IgD-negative memory B cell (primary cell): ENCODE results near the gene C12orf60. TPM values are rescaled to one million over a fixed set of nuclear protein-coding genes. Genes with fewer than 3 reads are reported as not detected.
A peak's percentile ranks its signal among the peaks of the same experiment; 100 is the strongest.
"Not testable (repeated sequence)": the region's sequence is repeated elsewhere in the genome, so short reads cannot be mapped to it uniquely, and the experiment has no call there.

ENCODE experiments used
- H3K27ac Mint-ChIP-seq, 3 donors: one replicate each; pipeline ENCODE4 v1.8.0; 2020 to 2022; ENCODE audit warnings: mild to moderate bottlenecking in 3 of 3, mixed read lengths in 3 of 3, moderate library complexity in 1 of 3
- H3K27me3 Mint-ChIP-seq: one replicate; pipeline ENCODE4 v1.8.0; 2021; ENCODE audit warnings: mixed read lengths
- H3K36me3 Mint-ChIP-seq: one replicate; pipeline ENCODE4 v1.8.0; 2020; ENCODE audit warnings: mild to moderate bottlenecking, mixed read lengths
- H3K4me1 Mint-ChIP-seq, 3 donors: one replicate each; pipeline ENCODE4 v1.8.0; 2020 to 2022; ENCODE audit warnings: mixed read lengths in 3 of 3, mild to moderate bottlenecking in 1 of 3
- H3K4me3 Mint-ChIP-seq, 4 donors: one replicate each; pipeline ENCODE4 v1.8.0; 2020 to 2022; ENCODE audit warnings: mild to moderate bottlenecking in 4 of 4, mixed read lengths in 4 of 4, moderate library complexity in 3 of 4
- H3K9me3 Mint-ChIP-seq, 3 donors: one replicate each; pipeline ENCODE4 v1.8.0; 2020 to 2021; ENCODE audit warnings: mixed read lengths in 3 of 3, mild to moderate bottlenecking in 1 of 3
- polyA plus RNA-seq: library from polyadenylated mRNA; unstranded; fragments of 300-500 nt; fragmentation: Illumina TruSeq; gene quantifications from one replicate; pipeline ENCODE4 v1.2.3, GENCODE V29; 2021

C12orf60 gene
- polyA plus RNA-seq: 0.70 TPM

DNA sequence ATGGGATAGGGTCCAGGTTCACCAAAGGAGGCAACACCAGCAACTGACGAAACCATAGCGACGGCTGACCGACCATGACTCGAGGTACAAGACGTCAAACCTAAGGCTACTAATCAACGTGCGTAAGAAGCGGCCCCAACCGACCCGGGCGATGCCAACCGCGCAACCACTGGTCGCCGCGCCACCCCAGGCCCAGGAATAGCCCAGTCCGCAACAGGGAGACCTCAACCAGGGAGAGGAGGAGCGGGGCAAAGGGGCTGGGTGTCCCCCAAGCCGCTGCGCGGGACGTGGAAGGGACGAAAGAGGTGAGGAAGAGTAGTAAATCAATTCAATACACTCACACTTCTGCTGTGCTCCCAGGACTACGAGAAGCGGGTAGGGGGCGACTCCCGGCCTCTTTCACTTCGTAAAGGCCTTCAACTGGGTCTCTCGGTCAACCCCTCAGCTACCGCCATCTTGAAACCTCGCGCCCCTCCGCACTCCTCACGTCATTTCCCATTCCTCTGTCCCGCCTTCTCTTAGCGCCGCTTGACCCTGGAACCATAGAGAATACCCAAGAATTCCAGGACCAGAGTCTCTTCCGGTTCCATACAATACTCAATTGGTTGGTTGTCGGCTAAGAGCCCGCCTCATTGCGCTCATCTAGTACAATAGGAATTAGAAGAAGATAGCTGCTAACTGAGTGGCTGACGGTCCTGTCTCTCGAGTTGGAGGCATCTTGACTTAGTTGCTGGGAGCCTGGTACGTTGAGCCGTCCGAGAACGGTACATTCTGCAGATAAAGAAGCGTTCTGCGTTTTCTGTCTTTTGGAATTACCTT lies at the start of gene C12orf60, which contains the start of gene WBP11:
TSS of gene C12orf60 (plus strand) at position 660 of the 819 bp plus-strand sequence. CDS start 19,266 bp downstream, outside the sequence.
TSS of gene WBP11 (minus strand) at position 468 of the 819 bp plus-strand sequence. CDS start 2,095 bp downstream, outside the sequence.
- Mint-ChIP-seq H3K27me3 (no peaks in the 10 kb centered on the region), H3K4me1 (peaks cover 11 to 22% (median 21%) of the 10 kb centered on the region in 3 donors), H3K27ac (no peak within 1 kb of the TSS), H3K36me3 (no peaks in the 10 kb centered on the region), H3K9me3 (no peaks in the 10 kb centered on the region), H3K4me3 (no peak within 1 kb of the TSS)

DNA sequence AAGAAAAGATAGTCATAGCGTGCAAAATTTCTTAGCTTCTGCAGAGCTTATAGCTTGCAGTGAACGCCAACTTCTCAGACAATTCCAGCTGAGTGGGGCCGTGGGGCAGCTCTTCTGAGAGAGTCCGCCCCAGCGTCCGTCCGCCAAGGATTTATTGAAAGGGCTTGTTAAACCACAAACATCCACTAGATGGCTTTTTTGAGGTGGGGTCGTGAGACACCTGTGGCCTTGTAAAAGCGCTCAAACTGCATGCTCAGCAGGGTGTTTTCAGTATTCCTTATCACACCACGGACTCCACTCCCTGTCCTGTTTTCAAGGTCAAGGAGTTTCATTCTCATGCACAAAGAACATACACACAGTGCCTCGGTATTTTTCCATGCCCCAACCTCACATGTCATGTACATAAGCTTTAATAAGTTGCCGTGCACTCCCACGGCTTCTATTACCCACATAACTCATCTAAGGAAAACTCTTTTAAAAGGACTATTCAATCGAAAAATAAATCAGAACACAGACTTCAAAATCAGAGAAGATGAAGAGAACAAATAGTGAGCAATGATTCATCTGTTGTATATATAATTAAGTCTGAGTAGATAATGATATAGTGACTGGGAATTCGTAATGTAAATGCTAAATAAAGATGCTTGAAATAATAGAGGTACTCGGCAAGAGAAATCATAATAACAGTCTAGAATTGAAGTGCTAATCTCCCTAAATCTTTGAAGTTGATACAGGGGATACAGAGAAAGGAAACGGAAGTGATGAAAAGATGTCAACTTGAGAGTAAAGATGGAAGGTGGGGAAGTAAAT lies 46.9 kb upstream of the C12orf60 start:
- Mint-ChIP-seq H3K27me3 (no peaks in the 10 kb centered on the region), H3K4me1 (peaks cover 3 to 14% (median 9%) of the 10 kb centered on the region in 3 donors), H3K9me3 (peaks cover 3 to 6% (median 5%) of the 10 kb centered on the region in 3 donors), H3K36me3 (peaks cover 10% of the 10 kb centered on the region), H3K27ac (no peak overlapping the region), H3K4me3 (no peak overlapping the region)

DNA sequence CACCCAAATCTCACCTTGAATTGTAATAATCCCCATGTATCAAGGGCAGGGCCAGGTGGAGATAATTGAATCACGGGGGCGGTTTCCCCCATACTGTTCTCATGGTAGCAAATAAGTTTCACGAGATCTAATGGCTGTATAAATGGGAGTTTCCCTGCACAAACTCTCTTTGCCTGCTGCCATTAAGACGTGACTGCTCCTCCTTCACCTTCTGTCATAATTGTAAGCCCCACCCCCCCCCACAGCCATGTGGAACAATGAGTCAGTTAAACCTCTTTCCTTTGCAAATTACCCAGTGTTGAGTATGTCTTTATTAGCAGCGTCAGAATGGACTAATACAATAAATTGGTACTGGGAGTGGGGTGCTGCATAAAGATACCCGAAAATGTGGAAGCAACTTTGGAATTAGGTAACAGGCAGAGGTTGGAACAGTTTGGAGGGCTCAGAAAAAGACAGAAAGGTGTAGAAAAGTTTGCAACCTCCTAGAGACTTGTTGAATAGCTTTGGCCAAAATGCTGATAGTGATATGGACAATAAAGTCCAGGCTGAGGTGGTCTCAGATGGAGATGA lies 43.7 kb upstream of the C12orf60 start:
- peaks cover 6 to 12% (median 10%) of the 10 kb centered on the region in 3 donors for H3K4me1 Mint-ChIP-seq

DNA sequence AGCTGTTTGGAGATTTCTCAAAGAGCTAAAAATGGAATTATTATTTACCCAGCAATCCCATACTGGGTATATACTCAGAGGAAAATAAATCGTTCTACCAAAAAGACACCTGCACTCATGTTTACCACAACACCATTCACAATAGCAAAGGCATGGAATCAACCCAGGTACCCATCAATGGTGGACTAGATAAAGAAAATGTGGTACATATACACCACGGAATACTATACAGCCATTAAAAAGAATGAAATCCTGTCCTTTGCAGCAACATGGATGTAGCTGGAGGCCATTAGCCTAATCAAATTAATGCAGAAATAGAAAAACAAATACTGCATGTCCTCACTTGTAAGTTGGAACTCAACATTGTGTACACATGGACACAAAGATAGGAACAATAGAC lies 38.1 kb upstream of the C12orf60 start:
- no peaks in the 10 kb centered on the region for H3K27me3 Mint-ChIP-seq

More for the DNA sequence above, 43.7 kb upstream of the C12orf60 start:
- H3K27ac Mint-ChIP-seq, H3K4me3 Mint-ChIP-seq, H3K27me3 Mint-ChIP-seq: not testable (repeated sequence)
- peaks cover 22% of the 10 kb centered on the region for H3K36me3 Mint-ChIP-seq
- H3K9me3 Mint-ChIP-seq: peaks cover 3 to 16% (median 5%) of the 10 kb centered on the region in 3 donors

DNA sequence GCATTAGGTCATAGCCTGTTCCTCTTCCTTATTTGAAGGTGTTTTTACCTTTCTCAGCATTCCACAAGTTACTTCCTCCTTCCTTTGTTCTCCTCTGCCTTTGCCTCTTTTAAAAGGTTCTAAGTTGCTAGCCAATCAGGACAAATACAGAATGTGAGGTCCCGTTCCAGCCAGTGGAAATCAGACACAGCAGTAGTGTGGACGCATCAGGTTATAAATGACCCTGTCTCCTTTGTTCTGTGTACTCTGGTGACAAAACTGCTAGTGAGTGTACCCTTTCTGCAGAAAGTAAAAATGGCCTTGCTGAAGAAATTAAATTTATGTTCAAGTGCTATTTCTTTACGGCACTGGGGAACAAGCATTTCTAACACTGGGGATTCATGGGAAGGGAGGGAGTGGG lies 37.5 kb upstream of the C12orf60 start:
- Mint-ChIP-seq H3K9me3 (peaks cover 1 to 23% (median 3%) of the 10 kb centered on the region in 3 donors), H3K36me3 (peaks cover 33% of the 10 kb centered on the region), H3K4me3 (peak overlapping the region in 1 of 4 donors; percentile 47), H3K4me1 (peaks cover 13 to 28% (median 27%) of the 10 kb centered on the region in 3 donors), H3K27ac (peak overlapping the region in 1 of 3 donors; percentile 50)
- H3K27me3 Mint-ChIP-seq: not testable (repeated sequence)

More for the DNA sequence above, 38.1 kb upstream of the C12orf60 start:
- Mint-ChIP-seq H3K27ac (peak overlapping the region in 1 of 3 donors; percentile 50), H3K4me3 (peak overlapping the region in 1 of 4 donors; percentile 47), H3K4me1 (peaks cover 9 to 27% (median 27%) of the 10 kb centered on the region in 3 donors), H3K9me3 (peaks cover 1 to 23% (median 2%) of the 10 kb centered on the region in 3 donors), H3K36me3 (peaks cover 33% of the 10 kb centered on the region)

DNA sequence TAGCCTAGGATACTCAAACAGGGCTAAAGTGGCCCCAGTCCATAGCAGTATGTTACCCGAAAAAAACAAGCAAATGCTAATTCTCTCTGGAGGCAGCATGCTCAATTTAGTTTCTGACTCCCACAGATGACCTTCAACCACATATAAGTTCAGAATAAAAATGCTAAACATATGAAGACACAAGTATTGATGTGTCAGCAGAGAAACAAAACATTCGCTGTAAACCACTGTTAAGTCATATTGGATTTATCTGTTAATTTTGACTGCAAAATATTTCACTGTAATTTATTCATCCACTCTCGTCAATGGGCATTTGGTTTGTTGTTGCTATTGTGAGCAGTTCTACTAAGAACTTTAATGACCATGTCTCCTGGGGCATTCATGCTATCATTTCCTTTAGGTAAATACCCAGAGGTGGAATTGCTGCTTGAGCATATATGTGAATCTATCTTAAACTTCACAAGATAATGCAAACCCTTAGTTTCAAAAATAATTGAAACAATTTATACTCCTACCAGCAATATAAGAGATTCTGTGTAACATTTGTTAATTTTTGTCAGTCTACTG lies 36.7 kb upstream of the C12orf60 start:
- H3K4me3 Mint-ChIP-seq: peak overlapping the region in 3 of 4 donors; percentile 33 to 76 (median 65)
- peak overlapping the region; percentile 64 to 84 (median 82) for H3K27ac Mint-ChIP-seq
- H3K9me3 Mint-ChIP-seq: peaks cover 1 to 22% (median 3%) of the 10 kb centered on the region in 3 donors
- peaks cover 16 to 34% (median 31%) of the 10 kb centered on the region in 3 donors for H3K4me1 Mint-ChIP-seq
- H3K36me3 Mint-ChIP-seq: peaks cover 29% of the 10 kb centered on the region
- H3K27me3 Mint-ChIP-seq: no peaks in the 10 kb centered on the region

DNA sequence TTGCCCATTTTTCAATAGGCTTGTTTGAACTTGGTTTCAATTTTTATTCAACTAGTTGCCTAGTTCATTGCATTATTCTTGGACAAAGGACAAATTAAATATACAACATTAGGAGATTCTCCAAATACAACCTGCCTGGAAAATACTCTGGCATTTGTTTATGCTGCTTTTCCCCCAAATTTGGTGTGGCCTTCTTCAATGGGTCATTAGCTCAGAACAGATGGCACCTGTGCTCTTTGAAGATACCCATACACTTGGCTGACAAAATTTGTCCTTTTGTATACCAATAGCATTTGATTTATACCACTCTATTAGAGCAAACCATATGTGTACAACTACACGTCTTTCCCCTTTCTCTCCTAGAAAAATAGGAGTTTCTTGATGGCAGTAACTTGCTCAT lies 35.9 kb upstream of the C12orf60 start:
- H3K4me1 Mint-ChIP-seq: peaks cover 16 to 35% (median 34%) of the 10 kb centered on the region in 3 donors
- H3K9me3 Mint-ChIP-seq: peaks cover 1 to 13% (median 3%) of the 10 kb centered on the region in 3 donors
- no peaks in the 10 kb centered on the region for H3K27me3 Mint-ChIP-seq
- peak overlapping the region in 3 of 4 donors; percentile 45 to 99 (median 99) for H3K4me3 Mint-ChIP-seq
- peaks cover 22% of the 10 kb centered on the region for H3K36me3 Mint-ChIP-seq
- peak overlapping the region in 1 of 3 donors; percentile 53 for H3K27ac Mint-ChIP-seq

- peaks cover 20% of the 10 kb centered on the region for H3K36me3 Mint-ChIP-seq
- peaks cover 1 to 13% (median 3%) of the 10 kb centered on the region in 3 donors for H3K9me3 Mint-ChIP-seq
- H3K27ac Mint-ChIP-seq: peak overlapping the region; percentile 91 to 100 (median 99)
- H3K4me1 Mint-ChIP-seq: peaks cover 18 to 34% (median 33%) of the 10 kb centered on the region in 3 donors
- peak overlapping the region; percentile 89 to 99 (median 99) for H3K4me3 Mint-ChIP-seq
- no peaks in the 10 kb centered on the region for H3K27me3 Mint-ChIP-seq
These were observed 34.6 kb upstream of the C12orf60 start for GRCh38 chr12:14768823-14769405.

DNA sequence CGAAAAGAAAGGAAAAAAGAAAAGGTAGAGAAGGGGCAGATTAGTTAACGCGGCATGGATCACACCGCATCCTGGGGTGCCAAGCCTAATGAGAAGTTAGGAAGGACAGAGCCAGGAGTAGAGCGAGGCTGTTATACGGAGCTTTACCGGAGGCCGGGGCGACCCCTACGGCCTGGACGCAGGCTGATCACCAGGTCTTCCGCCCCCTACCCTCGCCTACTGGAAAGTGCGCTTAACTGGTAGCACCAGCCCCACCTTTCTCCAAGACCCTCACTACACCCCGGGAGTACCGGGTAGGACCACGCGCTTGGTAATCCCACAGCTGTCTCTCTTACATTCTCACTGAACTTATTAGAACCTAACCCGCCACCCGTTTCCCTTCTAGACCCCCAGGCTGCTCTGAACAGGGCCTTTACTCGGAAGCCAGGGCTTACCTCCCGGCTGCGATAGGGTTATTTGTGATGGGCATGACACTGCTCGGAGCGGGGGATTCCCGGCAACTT lies 34.0 kb upstream of the C12orf60 start:
- H3K4me3 Mint-ChIP-seq: peak overlapping the region; percentile 89 to 99 (median 99)
- no peaks in the 10 kb centered on the region for H3K27me3 Mint-ChIP-seq
- H3K9me3 Mint-ChIP-seq: peaks cover 1 to 13% (median 3%) of the 10 kb centered on the region in 3 donors
- peak overlapping the region; percentile 91 to 100 (median 99) for H3K27ac Mint-ChIP-seq
- H3K4me1 Mint-ChIP-seq: peaks cover 24 to 40% (median 37%) of the 10 kb centered on the region in 3 donors
- peaks cover 20% of the 10 kb centered on the region for H3K36me3 Mint-ChIP-seq

DNA sequence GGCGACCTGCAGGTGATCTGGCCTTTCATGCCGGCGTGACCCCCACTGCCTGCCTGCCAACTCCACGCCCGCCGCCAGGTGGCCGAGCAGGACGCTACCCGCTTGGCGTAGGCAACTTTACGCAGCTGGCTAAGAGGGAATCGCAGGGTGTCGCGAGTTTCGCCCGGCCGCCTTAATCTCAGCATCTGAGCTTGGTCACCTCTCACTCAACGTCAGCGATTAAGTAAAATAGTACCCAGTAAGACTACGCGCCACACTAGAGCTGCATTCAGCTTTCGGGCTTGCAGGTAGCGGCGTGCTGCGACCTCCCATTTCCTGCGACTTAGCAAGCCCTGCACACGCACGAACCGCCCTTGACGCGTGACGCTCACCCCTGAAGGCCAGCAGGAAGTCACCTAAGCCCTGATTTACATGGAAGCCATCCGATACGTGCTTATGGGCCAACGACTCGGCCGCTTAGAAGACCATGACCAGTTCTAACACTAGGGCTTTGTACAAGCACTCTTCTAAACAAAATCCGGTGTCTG lies 33.4 kb upstream of the C12orf60 start:
- Mint-ChIP-seq H3K4me1 (peaks cover 25 to 43% (median 41%) of the 10 kb centered on the region in 3 donors), H3K27ac (peak overlapping the region; percentile 91 to 100 (median 99)), H3K36me3 (peaks cover 19% of the 10 kb centered on the region), H3K4me3 (peak overlapping the region; percentile 89 to 99 (median 99)), H3K9me3 (peaks cover 1 to 13% (median 3%) of the 10 kb centered on the region in 3 donors), H3K27me3 (no peaks in the 10 kb centered on the region)

- Mint-ChIP-seq H3K27me3 (no peaks in the 10 kb centered on the region), H3K4me1 (peaks cover 31 to 47% (median 44%) of the 10 kb centered on the region in 3 donors), H3K27ac (peak overlapping the region; percentile 91 to 100 (median 99)), H3K36me3 (peaks cover 15% of the 10 kb centered on the region), H3K9me3 (peaks cover 1 to 10% (median 3%) of the 10 kb centered on the region in 3 donors), H3K4me3 (peak overlapping the region; percentile 89 to 99 (median 99))
These were observed 32.7 kb upstream of the C12orf60 start for GRCh38 chr12:14770496-14771461.

DNA sequence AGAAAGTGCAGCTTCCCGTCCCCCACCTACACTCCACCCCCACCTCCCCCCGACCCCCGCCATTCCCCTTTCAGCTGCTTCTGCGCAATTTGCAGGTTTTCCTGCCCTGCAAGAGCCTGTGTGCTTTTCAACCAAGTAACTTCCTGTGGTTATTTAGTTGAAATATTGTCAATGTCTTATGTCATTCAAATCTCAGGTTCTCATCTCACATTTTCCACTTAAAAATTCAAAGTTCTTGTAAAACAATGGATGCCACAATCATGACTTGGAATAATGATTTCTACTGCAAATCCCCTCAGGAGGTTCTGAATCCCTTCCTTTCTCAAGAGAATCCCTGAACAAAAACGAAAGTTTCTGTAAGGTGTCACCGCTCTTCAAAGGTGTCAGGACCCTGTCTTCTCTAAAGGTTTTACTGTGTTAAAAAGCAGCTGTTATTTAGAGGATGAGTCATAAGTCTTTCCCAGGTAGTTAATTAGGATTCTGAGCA lies 31.8 kb upstream of the C12orf60 start:
- Mint-ChIP-seq H3K36me3 (peaks cover 10% of the 10 kb centered on the region), H3K4me1 (peaks cover 35 to 53% (median 47%) of the 10 kb centered on the region in 3 donors), H3K27ac (peak overlapping the region; percentile 86 to 100 (median 91)), H3K9me3 (peaks cover 0 to 4% (median 3%) of the 10 kb centered on the region in 3 donors), H3K4me3 (peak overlapping the region; percentile 69 to 97 (median 80)), H3K27me3 (no peaks in the 10 kb centered on the region)
